HepG2 (cell line): ENCODE measurements around the gene SMCO4. TPM values are rescaled to one million over a fixed set of nuclear protein-coding genes. Genes with fewer than 3 reads are reported as not detected.

Experiments
- ATF6 ChIP-seq: sonication (generic); formaldehyde crosslinking; conservative IDR thresholded peaks from 2 replicates; pipeline ENCODE4 v1.4.0; 2020; ENCODE audit warnings: missing genetic modification reagents
- CEBPG ChIP-seq: IDR thresholded peaks from 2 replicates; pipeline ENCODE4 v1.6.1; 2016
- E2F5 ChIP-seq: sonication (generic); formaldehyde crosslinking; conservative IDR thresholded peaks from 2 replicates; pipeline ENCODE4 v1.4.0; 2020; ENCODE audit warnings: missing genetic modification reagents
- FOXK2 ChIP-seq: fragments of 450-650 bp; IDR thresholded peaks from 2 replicates; pipeline ENCODE4 v1.6.1; 2016
- FOXO1 ChIP-seq: sonication (generic); formaldehyde crosslinking; IDR thresholded peaks from 2 replicates; pipeline ENCODE4 v1.4.0; 2020; ENCODE audit warnings: missing genetic modification reagents
- GFI1 ChIP-seq: sonication (generic); formaldehyde crosslinking; IDR thresholded peaks from 2 replicates; pipeline ENCODE4 v1.5.0; 2020; ENCODE audit warnings: missing genetic modification reagents, mild to moderate bottlenecking, borderline replicate concordance
- IRF9 ChIP-seq: sonication (generic); formaldehyde crosslinking; IDR thresholded peaks from 2 replicates; pipeline ENCODE4 v1.8.0; 2022; ENCODE audit warnings: missing genetic modification reagents, mild to moderate bottlenecking, borderline replicate concordance
- KDM1A ChIP-seq: IDR thresholded peaks from 2 replicates; pipeline ENCODE4 v1.6.1; 2016; ENCODE audit warnings: missing compliant biosample characterization
- NFATC3 ChIP-seq: sonication (generic); formaldehyde crosslinking; IDR thresholded peaks from 2 replicates; pipeline ENCODE4 v1.5.1; 2020; ENCODE audit warnings: mild to moderate bottlenecking, missing genetic modification reagents
- NR1H2 ChIP-seq: sonication (generic); formaldehyde crosslinking; IDR thresholded peaks from 2 replicates; pipeline ENCODE4 v1.8.1; 2022; ENCODE audit warnings: low read depth, missing genetic modification reagents, borderline replicate concordance
- RFX3 ChIP-seq: IDR thresholded peaks from 2 replicates; pipeline ENCODE4 v1.6.1; 2016; ENCODE audit warnings: missing biosample characterization, missing genetic modification reagents
- STAT6 ChIP-seq: sonication (generic); formaldehyde crosslinking; IDR thresholded peaks from 2 replicates; pipeline ENCODE4 v1.4.0; 2020; ENCODE audit warnings: missing genetic modification reagents, mild to moderate bottlenecking, borderline replicate concordance
- TCF7 ChIP-seq: sonication (generic); IDR thresholded peaks from 2 replicates; pipeline ENCODE4 v1.6.1; 2016; ENCODE audit warnings: antibody characterized with exemption, low read depth
- TMF1 ChIP-seq: sonication (generic); formaldehyde crosslinking; IDR thresholded peaks from 2 replicates; pipeline ENCODE4 v1.8.1; 2022; ENCODE audit warnings: low read depth, missing genetic modification reagents
- ZBTB20 ChIP-seq: sonication (generic); formaldehyde crosslinking; IDR thresholded peaks from 2 replicates; pipeline ENCODE4 v1.8.1; 2023; ENCODE audit warnings: missing genetic modification reagents, low read depth, mild to moderate bottlenecking, borderline replicate concordance
- ZBTB49 ChIP-seq: sonication (generic); formaldehyde crosslinking; IDR thresholded peaks from 2 replicates; pipeline ENCODE4 v1.4.0; 2020; ENCODE audit warnings: missing genetic modification reagents, borderline replicate concordance
- ZNF138 ChIP-seq: sonication (generic); formaldehyde crosslinking; IDR thresholded peaks from 2 replicates; pipeline ENCODE4 v1.5.0; 2020; ENCODE audit warnings: mild to moderate bottlenecking, low read depth, missing genetic modification reagents
- ZNF362 ChIP-seq: sonication (generic); formaldehyde crosslinking; IDR thresholded peaks from 2 replicates; pipeline ENCODE4 v1.4.0; 2020; ENCODE audit warnings: missing genetic modification reagents, mild to moderate bottlenecking, borderline replicate concordance
- ZNF614 ChIP-seq: IDR thresholded peaks from 2 replicates; pipeline ENCODE4 v1.6.1; 2018; ENCODE audit warnings: missing biosample characterization, missing genetic modification reagents, inconsistent platforms, borderline replicate concordance
- ZNF879 ChIP-seq: sonication (generic); formaldehyde crosslinking; IDR thresholded peaks from 2 replicates; pipeline ENCODE4 v1.8.1; 2023; ENCODE audit warnings: missing genetic modification reagents
- polyA plus RNA-seq, 8 experiments: library from polyadenylated mRNA; depleted of rRNA in 3 of 8; stranded (reverse) in 7 of 8; unstranded in 1 of 8; fragments of >200 nt; fragmentation: Illumina TruSeq in 4 of 8; extraction: Trizol in 4 of 8; gene quantifications; 2 replicates each; pipeline versions ENCODE4 v1.2.1 to v1.2.3, GENCODE V29; 2011 to 2016; ENCODE audit warnings: low read depth in 4 of 8, missing spikeins in 1 of 8, mixed read lengths in 1 of 8; ENCODE audit not compliant: insufficient read depth in 1 of 8
- total RNA-seq, 5 experiments: library from RNA; depleted of rRNA; stranded (reverse); fragments of >200 nt; fragmentation: Illumina TruSeq; extraction: Trizol; gene quantifications; 2 replicates each; pipeline ENCODE4 v1.2.3, GENCODE V29; 2016; ENCODE audit warnings: low read depth in 1 of 5

Gene SMCO4
- total and polyA plus RNA-seq, 2 of the 13 experiments (the other 11 are each of a cell fraction or from before 2014, with no cell fraction given), result 10.6 to 28.5 TPM

- TF ChIP-seq ATF6 (CRISPR knock-in tag) (0 out of 2 replicates have a peak, but pooled peaks have one; percentile 72), ZNF362 (CRISPR knock-in tag) (no peak), STAT6 (no peak), ZNF138 (no peak), FOXO1 (CRISPR knock-in tag) (peak; percentile 86), ZNF879 (CRISPR knock-in tag) (no peak), GFI1 (CRISPR knock-in tag) (no peak), ZBTB49 (CRISPR knock-in tag) (no peak), TCF7 (no peak), IRF9 (CRISPR knock-in tag) (no peak), NFATC3 (CRISPR knock-in tag) (no peak), RFX3 (no peak), ZNF614 (peak; percentile 86), KDM1A (CRISPR knock-in tag) (no peak), TMF1 (no peak), CEBPG (CRISPR knock-in tag) (peak; percentile 85), NR1H2 (CRISPR knock-in tag) (no peak), FOXK2 (no peak), E2F5 (CRISPR knock-in tag) (no peak), ZBTB20 (peak; percentile 54; the same call in 1 of the 2 replicates)
These were observed 27.7 kb upstream of the SMCO4 start (continued) for GRCh38 chr11:93570759-93571413.
